Measurements from ENCODE around the gene HTR2A. TPM values are rescaled to one million over a fixed set of nuclear protein-coding genes. Genes with fewer than 3 reads are reported as not detected.

HTR2A gene
- total RNA-seq, 3 donors from 2014 or later: 0.09 to 0.58 (median 0.54) TPM

DNA sequence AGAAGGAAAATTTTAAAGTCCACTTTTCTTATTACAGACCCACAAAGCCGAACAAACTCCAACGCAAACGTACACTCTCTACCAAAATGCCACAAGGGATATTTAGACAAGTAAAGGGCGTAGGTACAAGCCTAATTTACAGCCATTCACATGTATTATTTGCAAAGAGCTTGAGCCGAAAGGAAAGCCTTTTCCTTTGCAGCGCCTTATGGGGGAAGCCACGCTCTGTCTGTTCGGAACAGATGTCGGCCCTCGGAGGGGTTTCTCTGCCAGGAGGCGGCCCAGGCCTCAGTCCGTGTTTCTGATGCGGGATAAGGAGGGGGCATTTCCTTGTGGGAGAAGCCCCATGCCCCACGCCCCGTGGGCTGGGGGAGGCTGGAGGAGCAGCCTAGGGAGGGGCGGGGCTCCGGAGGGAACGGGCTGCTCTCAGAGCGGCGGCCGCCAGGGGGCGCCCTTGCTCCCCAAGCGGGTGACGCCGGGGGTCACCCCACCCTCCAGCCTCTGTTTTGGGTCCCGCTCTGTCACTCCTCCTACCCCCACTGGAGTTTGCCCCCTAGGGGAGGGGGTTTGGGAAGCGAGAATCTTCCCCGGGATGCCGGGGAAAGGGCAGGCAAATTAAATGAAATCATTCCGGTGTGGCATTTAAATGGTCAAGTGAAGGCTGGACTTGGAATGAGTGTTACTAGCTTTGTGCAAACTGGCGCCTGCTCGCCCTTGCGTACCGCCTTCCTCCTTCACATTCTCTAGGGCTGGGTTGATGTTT lies 2.9 kb downstream of the HTR2A start:
- Histone ChIP-seq H3K4me1 (ENCODE audit: low read depth) (peaks cover 10% of the 10 kb centered on the region), H3K4me3 (peak overlapping the region; percentile 4)
- intact Hi-C loops (cut with DNase I, micrococcal nuclease): no loop called here

DNA sequence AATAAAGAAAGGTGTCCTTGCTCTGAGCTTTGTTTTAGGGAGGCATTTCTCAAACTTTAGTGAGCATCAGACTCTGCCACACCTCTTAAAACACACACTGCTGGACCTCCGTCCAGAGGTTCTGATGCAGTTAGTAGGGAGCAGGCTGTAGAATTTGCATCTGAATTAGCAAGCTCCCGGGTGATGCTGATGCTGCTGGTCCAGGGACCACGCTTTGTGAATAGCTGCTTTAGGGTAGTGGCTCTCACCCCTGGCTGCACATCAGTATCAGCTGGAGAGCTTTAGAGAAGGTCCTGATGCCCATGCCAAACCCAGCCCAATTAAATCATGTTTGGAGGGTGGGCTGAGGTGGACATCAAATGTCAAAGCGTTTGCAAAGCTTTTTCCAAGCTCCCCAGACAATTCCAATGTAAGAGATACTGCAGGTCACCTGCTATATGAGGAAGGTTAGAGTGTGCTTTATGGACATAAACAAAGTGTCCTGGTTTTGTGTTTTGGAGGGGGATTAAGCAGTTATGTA lies 3.6 kb downstream of the HTR2A start:
- TF ChIP-seq CTCF (IDR thresholded peaks at IDR 0.05): no peak
- intact Hi-C loops (cut with DNase I, micrococcal nuclease): no loop called here
- H3K4me1 ChIP-seq (ENCODE audit: low read depth): peaks cover 10% of the 10 kb centered on the region
- DNase-seq (no peak), ATAC-seq (no peak)
- no peaks in the 10 kb centered on the region for H3K9me3 ChIP-seq
- H3K36me3 ChIP-seq (ENCODE audit: low read depth): no peaks in the 10 kb centered on the region
- no peak overlapping the region for H3K4me3 ChIP-seq

More for the DNA sequence above, 2.9 kb downstream of the HTR2A start:
- DNase-seq (peak; percentile 65 to 77 (median 75)), ATAC-seq (peak; percentile 92)
- H3K9me3 ChIP-seq: no peaks in the 10 kb centered on the region
- no peaks in the 10 kb centered on the region for H3K36me3 ChIP-seq (ENCODE audit: low read depth)
- TF ChIP-seq CTCF (IDR thresholded peaks at IDR 0.05): peak; percentile 86

DNA sequence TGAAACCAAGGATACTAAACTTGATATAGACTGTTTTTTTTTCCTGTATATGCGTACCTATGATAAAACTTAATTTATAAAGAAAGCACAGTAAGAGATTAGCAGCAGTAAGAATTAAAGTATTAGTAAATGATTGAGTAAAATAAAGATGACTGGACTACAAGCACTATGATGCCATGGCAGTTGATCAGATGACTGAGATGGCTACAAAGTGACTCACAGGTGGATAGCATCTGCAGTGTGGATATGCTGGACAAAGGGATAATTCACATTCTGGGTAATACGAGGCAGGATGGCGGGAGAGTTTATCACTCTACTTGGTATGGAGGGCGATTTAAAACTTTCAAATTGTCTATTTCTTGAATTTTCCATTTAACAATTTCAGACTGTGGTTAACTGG lies 11.8 kb downstream of the HTR2A start:
- H3K4me3 ChIP-seq: no peak overlapping the region
- TF ChIP-seq CTCF (IDR thresholded peaks at IDR 0.05): no peak
- ATAC-seq (no peak), DNase-seq (no peak)
- no peaks in the 10 kb centered on the region for H3K36me3 ChIP-seq (ENCODE audit: low read depth)
- no peaks in the 10 kb centered on the region for H3K4me1 ChIP-seq (ENCODE audit: low read depth)
- intact Hi-C loops (cut with DNase I, micrococcal nuclease): no loop called here
- H3K9me3 ChIP-seq: no peaks in the 10 kb centered on the region

DNA sequence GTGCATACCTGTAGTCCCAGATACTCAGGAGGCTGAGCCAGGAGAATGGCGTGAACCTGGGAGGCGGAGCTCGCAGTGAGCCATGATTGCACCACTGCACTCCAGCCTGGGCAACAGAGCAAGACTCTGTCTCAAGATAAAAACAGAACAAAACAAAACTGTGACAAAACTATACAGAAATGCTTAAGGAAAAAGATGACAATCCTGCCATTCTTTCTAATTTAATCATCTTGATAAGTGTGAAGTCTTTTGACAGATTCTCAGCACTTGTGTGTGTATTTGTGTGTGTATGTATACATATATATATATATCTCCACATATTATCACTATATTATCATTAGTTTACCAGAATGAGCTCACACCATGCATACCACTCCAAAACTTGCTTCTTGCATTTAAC lies 12.3 kb downstream of the HTR2A start:
- Histone ChIP-seq H3K9me3 (no peaks in the 10 kb centered on the region), H3K36me3 (ENCODE audit: low read depth) (no peaks in the 10 kb centered on the region), H3K4me3 (no peak overlapping the region), H3K4me1 (ENCODE audit: low read depth) (no peaks in the 10 kb centered on the region)
- TF ChIP-seq CTCF (IDR thresholded peaks at IDR 0.05): no peak
- intact Hi-C loops (cut with DNase I, micrococcal nuclease): no loop called here
- ATAC-seq (no peak), DNase-seq (no peak)

DNA sequence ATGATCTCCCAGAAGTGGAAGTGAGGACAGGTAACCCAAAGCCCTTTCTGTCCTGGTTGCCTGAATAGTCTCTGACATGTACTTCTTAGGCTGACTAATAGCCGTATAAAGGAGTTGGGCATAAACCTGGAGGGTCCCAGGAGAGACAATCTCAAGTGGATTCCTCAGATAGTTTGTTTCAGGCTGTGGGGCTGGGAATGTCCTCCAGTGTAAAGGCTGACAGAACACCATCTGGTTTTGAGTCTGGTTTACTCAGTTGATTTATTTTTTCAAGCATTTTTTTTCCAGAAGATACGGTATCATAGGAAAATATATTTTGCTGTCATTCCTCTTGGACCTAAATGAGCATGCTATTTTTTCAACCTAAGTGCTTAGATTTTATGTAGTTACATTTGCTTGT lies 15.2 kb downstream of the HTR2A start:
- Histone ChIP-seq H3K36me3 (ENCODE audit: low read depth) (no peaks in the 10 kb centered on the region), H3K4me1 (ENCODE audit: low read depth) (no peaks in the 10 kb centered on the region), H3K4me3 (no peak overlapping the region), H3K9me3 (no peaks in the 10 kb centered on the region)
- ATAC-seq (no peak), DNase-seq (no peak)
- intact Hi-C loops (cut with DNase I, micrococcal nuclease): no loop called here
- TF ChIP-seq CTCF (IDR thresholded peaks at IDR 0.05): no peak
